Activated CD8-positive, alpha-beta T cell treated with anti-CD3 and anti-CD28 coated beads for 36 hours (primary cell): ENCODE results near the gene MTF1. TPM values are rescaled to one million over a fixed set of nuclear protein-coding genes. Genes with fewer than 3 reads are reported as not detected.

ENCODE experiments used
- ATAC-seq: fragments of 200-7000 bp; cut with Tn5 transposase; one replicate; pipeline ENCODE4 v1.10.0; 2021; ENCODE audit warnings: mild to moderate bottlenecking, moderate library complexity
- CTCF ChIA-PET: fragments of 350-600 bp; sonication (Branson Sonifier 250); formaldehyde crosslinking; loops from one replicate; lab custom pipeline; 2021; ENCODE audit warnings: antibody characterized with exemption; lab: Charles Lee
- POLR2A ChIA-PET: fragments of 350-600 bp; sonication (Branson Sonifier 250); formaldehyde crosslinking; loops from one replicate; lab custom pipeline; 2021; ENCODE audit warnings: antibody characterized with exemption; lab: Charles Lee
- DNase-seq: peaks from one replicate; pipeline ENCODE4 v3.0.0-alpha.2; 2020
- H3K27ac Mint-ChIP-seq: one replicate; pipeline ENCODE4 v1.8.0; 2021; ENCODE audit warnings: mild to moderate bottlenecking, mixed read lengths
- H3K27me3 Mint-ChIP-seq: one replicate; pipeline ENCODE4 v1.8.0; 2021; ENCODE audit warnings: mixed read lengths
- H3K36me3 Mint-ChIP-seq: one replicate; pipeline ENCODE4 v1.8.0; 2021; ENCODE audit warnings: low read depth, mixed read lengths
- H3K4me1 Mint-ChIP-seq: one replicate; pipeline ENCODE4 v1.8.0; 2021; ENCODE audit warnings: low read depth, mixed read lengths
- H3K4me3 Mint-ChIP-seq: one replicate; pipeline ENCODE4 v1.8.0; 2021; ENCODE audit warnings: mild to moderate bottlenecking, moderate library complexity, mixed read lengths
- H3K9me3 Mint-ChIP-seq: one replicate; pipeline ENCODE4 v1.8.0; 2021; ENCODE audit warnings: mixed read lengths
- CTCF ChIP-seq: fragments of 200-600 bp; IDR thresholded peaks from one replicate; pipeline ENCODE4 v1.8.0; 2022; ENCODE audit warnings: antibody characterized with exemption, mild to moderate bottlenecking
- intact Hi-C: fragments of 100-400 bp; cut with micrococcal nuclease; formaldehyde crosslinking; loops from one replicate; pipeline ENCODE4 v1.10.0; 2022
- total RNA-seq, 2 experiments: library from RNA; stranded (reverse); gene quantifications; one replicate each; pipeline ENCODE4 v1.2.3, GENCODE V29; 2021

MTF1 gene
- total RNA-seq, 2 experiments from 2014 or later: 17.7 to 21.3 TPM

- peaks cover 13% of the 10 kb centered on the region for H3K4me1 Mint-ChIP-seq
- H3K27me3 Mint-ChIP-seq: no peaks in the 10 kb centered on the region
- no peak for ATAC-seq
- ChIA-PET CTCF (no interaction called here), POLR2A (interaction anchor here (0.6 kb wide), 1 partner anchor 158 kb away, joined by 3 read pairs; no protein-coding TSS in a partner anchor)
- intact Hi-C loops: no loop called here
- DNase-seq: no peak
- no peaks in the 10 kb centered on the region for H3K9me3 Mint-ChIP-seq
- no peak overlapping the region for H3K27ac Mint-ChIP-seq
- H3K36me3 Mint-ChIP-seq: peaks cover 34% of the 10 kb centered on the region
- no peak overlapping the region for H3K4me3 Mint-ChIP-seq
- no peak for TF ChIP-seq CTCF
Observed at GRCh38 chr1:37868466-37868865, 9.1 kb upstream of the MTF1 start.

- peaks cover 34% of the 10 kb centered on the region for H3K36me3 Mint-ChIP-seq
- CTCF ChIA-PET: interaction anchor here (1.3 kb wide), 1 partner anchor 10 kb away, joined by 3 read pairs; no protein-coding TSS in a partner anchor
Observed at GRCh38 chr1:37867784-37868183, 8.4 kb upstream of the MTF1 start.

GRCh38 chr1:37866491-37866890, 7.1 kb upstream of the MTF1 start:
- ChIA-PET CTCF (interaction anchor here (1.3 kb wide), 1 partner anchor 12 kb away, joined by 3 read pairs; no protein-coding TSS in a partner anchor), POLR2A (no interaction called here)
- Mint-ChIP-seq H3K27me3 (no peaks in the 10 kb centered on the region), H3K36me3 (peaks cover 33% of the 10 kb centered on the region), H3K4me3 (no peak overlapping the region), H3K4me1 (peaks cover 13% of the 10 kb centered on the region), H3K9me3 (no peaks in the 10 kb centered on the region), H3K27ac (peak overlapping the region; percentile 88)
- DNase-seq (no peak), ATAC-seq (no peak)
- intact Hi-C loops: no loop called here
- no peak for TF ChIP-seq CTCF

More at GRCh38 chr1:37867784-37868183, 8.4 kb upstream of the MTF1 start:
- no peak overlapping the region for H3K4me3 Mint-ChIP-seq
- H3K9me3 Mint-ChIP-seq: no peaks in the 10 kb centered on the region
- no peak for ATAC-seq
- no peak for TF ChIP-seq CTCF
- intact Hi-C loops: no loop called here
- no peak overlapping the region for H3K27ac Mint-ChIP-seq
- DNase-seq: no peak
- H3K27me3 Mint-ChIP-seq: no peaks in the 10 kb centered on the region
- POLR2A ChIA-PET: no interaction called here
- peaks cover 13% of the 10 kb centered on the region for H3K4me1 Mint-ChIP-seq

GRCh38 chr1:37865348-37866120, 6.1 kb upstream of the MTF1 start:
- ChIA-PET CTCF (interaction anchor here (1.4 kb wide), 1 partner anchor 11 kb away, joined by 5 read pairs; no protein-coding TSS in a partner anchor), POLR2A (interaction anchor here (1.1 to 1.2 kb wide), 2 partner anchors 14 to 18 kb away, joined by 3 to 4 read pairs; no protein-coding TSS in a partner anchor)
- DNase-seq (peak; percentile 66), ATAC-seq (peak; percentile 92)
- H3K4me1 Mint-ChIP-seq: peaks cover 16% of the 10 kb centered on the region
- H3K4me3 Mint-ChIP-seq: no peak overlapping the region
- H3K9me3 Mint-ChIP-seq: no peaks in the 10 kb centered on the region
- peaks cover 31% of the 10 kb centered on the region for H3K36me3 Mint-ChIP-seq
- H3K27me3 Mint-ChIP-seq: no peaks in the 10 kb centered on the region
- H3K27ac Mint-ChIP-seq: peak overlapping the region; percentile 88
- no peak for TF ChIP-seq CTCF
- intact Hi-C loops: no loop called here

- Mint-ChIP-seq H3K27me3 (no peaks in the 10 kb centered on the region), H3K9me3 (no peaks in the 10 kb centered on the region), H3K27ac (peak overlapping the region; percentile 25), H3K4me3 (no peak overlapping the region), H3K4me1 (peaks cover 33% of the 10 kb centered on the region), H3K36me3 (peaks cover 22% of the 10 kb centered on the region)
- ChIA-PET CTCF (interaction anchor here (0.7 to 4.5 kb wide), 3 partner anchors 11 to 259 kb away, joined by 3 to 58 read pairs (median 3); no protein-coding TSS in a partner anchor), POLR2A (interaction anchor here (1.3 kb wide), 1 partner anchor 55 kb away, joined by 3 read pairs; the partner anchor contains the start of gene C1orf122)
- no peak for DNase-seq
- intact Hi-C loops: no loop called here
- no peak for ATAC-seq
- no peak for TF ChIP-seq CTCF
Observed at GRCh38 chr1:37862330-37862729, 2.9 kb upstream of the MTF1 start.
